ENCODE results near the gene LRIT2.
A peak's percentile ranks its signal among the peaks of the same experiment; 100 is the strongest.

LRIT2 gene, protein sequence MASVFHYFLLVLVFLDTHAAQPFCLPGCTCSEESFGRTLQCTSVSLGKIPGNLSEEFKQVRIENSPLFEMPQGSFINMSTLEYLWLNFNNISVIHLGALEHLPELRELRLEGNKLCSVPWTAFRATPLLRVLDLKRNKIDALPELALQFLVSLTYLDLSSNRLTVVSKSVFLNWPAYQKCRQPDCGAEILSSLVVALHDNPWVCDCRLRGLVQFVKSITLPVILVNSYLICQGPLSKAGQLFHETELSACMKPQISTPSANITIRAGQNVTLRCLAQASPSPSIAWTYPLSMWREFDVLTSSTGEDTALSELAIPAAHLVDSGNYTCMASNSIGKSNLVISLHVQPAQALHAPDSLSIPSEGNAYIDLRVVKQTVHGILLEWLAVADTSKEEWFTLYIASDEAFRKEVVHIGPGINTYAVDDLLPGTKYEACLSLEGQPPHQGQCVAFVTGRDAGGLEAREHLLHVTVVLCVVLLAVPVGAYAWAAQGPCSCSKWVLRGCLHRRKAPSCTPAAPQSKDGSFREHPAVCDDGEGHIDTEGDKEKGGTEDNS

DNA sequence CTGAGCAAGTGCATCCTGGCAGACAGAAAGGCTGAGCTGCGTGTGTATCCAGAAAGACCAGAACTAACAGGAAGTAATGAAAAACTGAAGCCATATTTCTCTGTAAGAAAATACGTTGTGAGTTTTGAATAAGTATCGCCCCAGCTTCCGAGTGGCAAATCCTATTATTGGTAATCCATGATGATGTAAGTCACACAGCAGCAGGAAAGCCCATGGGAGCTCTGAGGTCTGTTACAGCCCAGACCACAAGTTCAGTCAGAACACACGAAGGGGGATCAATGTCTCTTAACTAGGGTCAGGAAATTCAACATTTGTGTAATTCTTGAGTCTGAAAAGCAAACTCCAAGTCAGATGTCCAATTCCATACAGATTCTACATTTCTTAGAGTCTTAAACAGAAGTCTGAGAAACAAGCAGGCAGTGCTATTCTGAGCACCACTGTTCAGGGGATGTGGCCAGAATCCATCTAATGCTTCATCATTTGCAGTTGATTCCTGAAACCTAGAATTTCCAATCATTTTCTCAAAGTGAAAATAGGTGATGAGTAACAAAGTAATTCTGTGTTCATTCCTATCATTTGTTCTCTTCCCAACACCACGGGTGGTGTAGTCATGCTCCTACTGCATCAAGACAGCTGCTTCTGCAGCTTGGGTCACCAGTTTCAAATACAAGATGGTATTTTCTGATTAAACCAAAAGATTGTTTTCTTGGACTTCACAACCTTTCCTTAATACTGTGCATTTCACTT, at the start of gene LRIT2:
Gene LRIT2 (minus strand): TSS at position 118 of the 747 bp plus-strand sequence. CDS start 24 bp downstream, at position 94.
- no peak for DNase-seq (ENCODE audit: low spot score)

DNA sequence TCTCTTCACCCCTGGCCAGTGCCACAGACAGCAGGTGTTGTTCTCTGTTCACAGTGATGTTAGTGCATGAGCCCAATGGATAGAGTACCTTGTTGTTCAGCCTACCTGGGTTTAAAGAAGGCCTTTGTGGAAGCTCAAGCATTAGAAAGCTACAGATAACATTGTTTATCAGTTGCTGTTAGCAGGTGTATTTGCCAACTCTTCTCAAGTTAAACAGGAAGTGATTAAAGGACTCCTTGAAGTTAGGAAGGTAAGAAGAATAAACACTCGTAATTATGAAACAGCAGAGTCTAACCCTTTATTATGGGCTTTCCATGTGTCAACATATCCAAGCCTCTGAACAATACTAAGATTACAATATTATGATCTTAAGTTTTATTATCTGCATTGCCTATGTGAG, 45.4 kb upstream of the LRIT2 start:
- no peak for DNase-seq (ENCODE audit: low spot score)

DNA sequence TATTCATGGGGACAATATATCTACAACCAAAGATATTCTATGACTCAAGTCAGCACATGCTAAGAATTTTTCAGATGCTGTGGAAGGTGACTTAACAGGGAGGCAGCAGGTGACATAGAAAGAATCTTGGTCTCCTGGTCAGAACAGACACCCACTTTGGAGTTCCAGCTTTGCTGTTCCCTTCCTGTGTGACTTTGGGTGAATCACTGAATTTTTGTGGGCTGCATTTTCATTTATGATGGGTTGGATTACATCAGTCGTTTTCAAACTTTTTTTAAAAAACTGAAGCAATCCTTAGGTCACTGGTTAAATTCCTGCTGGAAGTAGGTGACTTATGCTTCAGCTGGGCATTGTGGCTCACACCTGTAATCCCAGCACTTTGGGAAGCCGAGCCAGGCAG, 44.4 kb upstream of the LRIT2 start:
- DNase-seq (ENCODE audit: low spot score), result no peak

DNA sequence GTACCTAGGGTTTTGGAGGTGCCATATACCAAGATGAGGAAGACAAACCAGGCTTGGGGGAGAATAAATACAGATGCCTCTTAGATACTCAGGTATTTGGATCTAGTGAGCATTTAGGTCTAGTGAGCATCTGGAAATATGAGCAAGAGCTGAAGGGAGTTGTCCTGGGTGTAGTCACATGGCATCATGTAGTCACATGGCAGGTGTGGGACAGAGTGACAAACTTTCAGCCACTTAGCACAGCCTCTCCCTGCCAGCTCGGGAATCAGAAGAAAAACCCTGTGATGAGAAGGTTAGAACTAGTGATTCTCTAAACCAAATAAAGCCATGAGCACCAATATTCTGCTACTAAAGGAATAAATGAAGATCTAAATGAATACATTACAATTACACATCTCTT, 43.8 kb upstream of the LRIT2 start:
- no peak for DNase-seq (ENCODE audit: low spot score)

DNA sequence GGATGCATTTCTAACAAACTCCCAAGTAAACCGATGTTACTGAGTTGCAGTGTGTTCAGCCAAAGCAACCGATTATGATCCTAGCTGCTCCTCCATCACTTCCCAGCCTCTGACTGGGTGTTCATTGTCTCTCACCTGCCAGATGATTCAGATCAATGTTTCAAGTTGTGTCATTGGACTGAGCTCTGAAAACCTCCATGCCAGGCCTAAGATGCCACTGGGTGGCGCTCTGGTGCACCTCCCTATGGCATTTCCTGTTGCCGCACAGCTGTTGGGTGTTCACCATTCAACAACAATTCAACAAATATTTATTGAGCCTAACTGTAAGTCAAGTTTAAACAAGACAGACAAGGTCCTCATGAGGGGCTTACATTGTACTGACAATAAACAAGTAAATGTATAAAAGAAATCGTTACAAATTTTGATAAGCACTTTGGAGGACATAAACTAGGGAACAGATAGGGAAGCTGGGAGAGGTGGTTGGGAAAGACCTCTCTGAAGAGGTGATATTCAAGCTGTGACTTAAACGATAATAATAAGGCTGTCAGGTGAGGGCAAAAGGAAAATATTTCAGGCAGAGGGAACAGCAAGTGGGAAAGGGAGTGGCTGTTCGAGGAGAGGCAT, 42.3 kb upstream of the LRIT2 start:
- DNase-seq (ENCODE audit: low spot score), result peak; percentile 21

DNA sequence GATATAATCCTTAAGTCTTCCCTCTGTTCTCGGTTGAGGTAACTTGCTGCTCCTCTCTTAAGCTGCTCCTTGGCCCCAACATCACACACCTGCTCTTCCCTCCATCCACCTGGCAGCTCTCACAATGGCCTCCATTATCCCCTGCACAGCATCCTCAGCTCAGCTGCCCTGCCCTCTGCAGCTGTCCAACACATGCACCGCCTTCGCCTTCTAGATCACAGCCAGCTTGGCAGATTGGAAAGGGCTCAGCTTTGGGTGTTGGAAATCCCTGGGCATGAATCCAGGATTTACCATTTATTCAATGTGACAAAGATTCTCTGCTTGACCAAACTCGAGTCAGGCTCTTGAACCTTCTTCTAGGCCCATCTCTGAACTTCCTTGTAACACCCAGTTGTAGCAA, 40.1 kb upstream of the LRIT2 start:
- DNase-seq (ENCODE audit: low spot score), result no peak

DNA sequence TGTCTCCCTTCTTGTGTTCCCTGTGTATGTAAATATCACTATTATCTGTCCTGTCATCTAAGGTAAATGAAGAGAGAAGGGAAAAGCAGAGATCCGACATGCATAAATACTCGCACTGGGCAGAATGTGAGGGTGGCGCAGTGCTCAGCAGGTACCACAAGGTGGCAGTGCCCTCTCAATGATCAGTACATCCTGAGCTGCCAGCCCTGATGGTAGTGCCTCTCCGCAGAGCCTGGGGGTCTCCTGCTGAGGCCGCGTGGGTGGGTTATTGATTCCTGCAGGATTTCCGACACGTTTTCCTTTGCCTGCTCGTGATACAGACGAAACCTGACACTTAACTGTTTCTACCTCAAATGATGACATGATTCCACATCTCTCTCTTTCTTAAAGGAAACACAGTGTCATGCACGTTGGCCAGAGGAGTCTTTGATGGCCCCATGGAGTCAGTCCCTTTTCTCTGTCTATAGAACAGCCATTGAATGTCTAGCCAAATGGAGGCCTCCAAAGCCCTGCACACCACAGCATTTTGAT, 39.3 kb upstream of the LRIT2 start:
- peak; percentile 78 for DNase-seq (ENCODE audit: low spot score)

DNA sequence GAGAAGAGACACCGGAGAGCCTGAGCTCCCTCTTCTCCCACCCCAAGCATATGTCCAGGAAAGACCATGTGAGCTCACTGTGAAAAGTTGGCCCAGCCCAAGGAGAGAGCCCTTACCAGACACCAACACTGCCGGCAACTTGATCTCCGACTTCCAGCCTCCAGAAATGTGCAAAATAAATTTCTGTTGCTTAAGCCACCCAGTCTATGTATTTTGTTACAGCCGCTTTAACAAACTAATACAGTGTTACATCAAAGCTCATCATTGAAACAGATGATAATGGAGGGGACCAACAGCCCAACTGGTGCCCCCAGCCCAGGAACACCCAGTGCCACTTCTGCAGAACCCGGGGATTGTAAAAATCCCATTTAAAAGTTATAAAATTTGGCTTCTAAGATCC, 38.4 kb upstream of the LRIT2 start:
- no peak for DNase-seq (ENCODE audit: low spot score)

DNA sequence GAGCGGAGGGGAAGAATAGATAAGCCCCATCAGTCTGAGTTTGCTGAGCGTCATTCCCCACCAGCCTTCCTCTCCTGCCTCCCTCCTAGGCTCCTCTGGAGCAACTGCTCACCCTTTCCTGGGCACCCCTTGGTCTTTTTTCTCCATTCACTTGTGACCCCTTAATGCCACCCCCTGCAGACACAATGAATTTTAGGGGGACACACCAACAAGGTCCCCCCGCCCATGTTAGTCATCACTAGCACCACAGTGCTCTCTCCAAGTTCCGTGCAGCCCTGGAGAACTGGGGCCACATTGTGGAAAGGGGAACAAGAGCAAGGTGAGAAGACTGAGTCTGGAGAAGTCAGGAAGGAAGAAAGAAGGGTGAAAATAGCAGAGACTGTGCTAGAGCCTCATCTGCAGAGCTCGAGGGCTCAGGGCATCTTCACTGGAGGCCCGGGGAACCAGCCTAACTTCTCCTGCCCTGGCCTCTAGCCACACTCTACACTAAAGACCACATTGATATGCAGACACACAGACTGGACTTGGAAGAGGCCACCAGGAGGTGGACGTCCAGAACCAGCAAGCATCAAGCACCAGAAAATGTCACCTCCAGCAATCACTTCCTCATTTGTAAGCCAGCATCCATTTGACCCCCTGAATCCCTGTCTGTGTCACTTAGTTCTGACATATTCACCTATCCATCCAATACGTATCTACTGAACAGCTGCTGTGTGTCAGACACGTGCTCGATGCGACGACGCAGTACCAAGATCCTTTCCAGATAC, 37.0 kb upstream of the LRIT2 start:
- DNase-seq (ENCODE audit: low spot score), result no peak

DNA sequence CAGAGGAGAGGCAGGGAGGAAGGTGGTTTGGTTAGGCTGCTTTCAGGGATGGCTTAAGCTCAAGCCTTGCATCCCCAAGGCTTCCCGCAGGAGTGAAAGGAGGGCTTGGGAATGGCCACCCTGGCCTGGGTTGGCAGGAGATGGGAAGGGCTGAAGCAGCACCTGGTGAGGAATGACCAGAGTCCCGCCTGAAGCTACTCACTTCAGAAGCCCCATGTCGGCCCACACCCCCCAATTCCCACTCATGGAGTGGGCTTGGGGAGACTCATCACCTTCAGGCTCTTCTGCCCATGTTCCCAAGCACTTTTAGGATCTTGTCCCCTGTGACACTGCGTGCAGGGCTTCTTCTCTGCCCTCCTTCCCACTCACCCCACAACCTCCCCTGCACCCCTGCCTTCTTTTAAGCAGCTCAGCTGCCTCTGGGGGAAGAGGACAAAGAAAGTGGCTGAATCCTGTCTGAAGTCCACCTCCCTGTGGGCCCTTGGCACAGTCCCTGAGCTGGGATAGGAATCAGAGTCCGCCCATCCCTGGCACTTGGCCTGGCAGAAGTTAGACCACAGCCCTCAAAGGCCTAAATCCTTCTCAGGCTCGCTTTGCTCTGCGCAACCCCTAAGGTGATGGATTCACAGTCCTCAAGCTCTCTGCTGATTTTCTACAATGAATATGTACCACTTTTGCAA, 36.0 kb upstream of the LRIT2 start:
- DNase-seq (ENCODE audit: low spot score), result no peak

DNA sequence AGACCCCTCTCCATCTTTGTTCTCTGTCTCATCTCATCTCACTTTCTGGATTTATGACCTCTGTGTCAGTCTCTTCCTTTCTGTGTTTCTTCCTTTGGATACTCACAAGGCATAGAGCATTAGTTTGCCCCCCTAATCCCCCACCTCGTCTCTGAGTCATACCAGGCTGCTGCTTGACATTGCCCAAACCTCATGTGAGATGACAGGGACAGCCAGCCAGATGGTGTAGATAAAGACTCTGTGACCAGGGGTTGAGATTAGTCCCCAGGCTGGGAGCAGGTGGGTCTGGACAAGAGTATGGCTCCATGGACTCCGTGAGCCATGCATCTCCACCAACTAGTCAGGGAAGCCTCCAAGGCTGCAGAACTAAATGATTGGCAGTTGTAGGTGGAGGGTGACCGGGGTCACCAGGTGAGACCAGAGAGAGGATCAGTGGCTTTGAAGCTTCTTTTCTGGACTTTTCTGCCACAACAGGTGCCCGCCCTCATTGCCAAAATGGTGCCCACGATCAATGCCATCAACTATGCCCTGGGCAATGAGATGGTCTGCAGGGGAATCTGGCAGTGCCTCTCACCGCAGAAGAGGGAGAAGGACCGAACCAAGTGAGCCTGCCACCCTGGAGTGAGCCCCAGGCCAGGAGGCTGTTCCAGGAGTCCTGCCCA, 32.8 kb upstream of the LRIT2 start:
- DNase-seq (ENCODE audit: low spot score), result no peak

DNA sequence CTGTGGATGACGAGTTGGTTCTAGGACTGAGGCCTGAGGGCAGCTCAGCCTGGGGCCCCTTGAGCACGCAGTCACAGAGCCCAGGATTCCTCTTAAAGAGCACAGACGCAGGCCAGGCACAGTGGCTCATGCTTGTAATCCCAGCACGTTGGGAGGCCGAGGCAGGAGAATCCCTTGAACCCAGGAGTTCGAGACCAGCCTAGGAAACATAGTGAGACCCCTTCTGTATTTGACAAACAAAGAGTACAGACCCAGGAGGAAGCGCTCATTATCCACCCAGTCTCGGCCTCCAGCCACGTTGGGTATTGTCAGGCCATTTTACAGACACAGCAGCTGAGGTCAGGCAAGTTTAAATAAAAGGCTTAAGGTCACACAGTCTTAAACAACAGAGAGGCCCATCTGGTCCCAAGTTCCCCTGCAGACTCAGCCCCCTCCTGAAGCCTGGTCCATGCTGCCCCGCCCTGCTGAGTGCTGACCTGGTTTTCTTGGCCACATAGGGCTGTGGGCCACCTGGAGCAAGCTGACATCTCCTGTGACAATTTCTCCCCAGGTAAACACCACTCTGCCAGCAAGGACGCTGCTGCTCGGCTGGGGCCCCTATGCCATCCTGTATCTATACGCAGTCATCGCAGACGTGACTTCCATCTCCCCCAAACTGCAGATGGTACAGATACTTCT, 32.1 kb upstream of the LRIT2 start:
- DNase-seq (ENCODE audit: low spot score), result peak; percentile 65

DNA sequence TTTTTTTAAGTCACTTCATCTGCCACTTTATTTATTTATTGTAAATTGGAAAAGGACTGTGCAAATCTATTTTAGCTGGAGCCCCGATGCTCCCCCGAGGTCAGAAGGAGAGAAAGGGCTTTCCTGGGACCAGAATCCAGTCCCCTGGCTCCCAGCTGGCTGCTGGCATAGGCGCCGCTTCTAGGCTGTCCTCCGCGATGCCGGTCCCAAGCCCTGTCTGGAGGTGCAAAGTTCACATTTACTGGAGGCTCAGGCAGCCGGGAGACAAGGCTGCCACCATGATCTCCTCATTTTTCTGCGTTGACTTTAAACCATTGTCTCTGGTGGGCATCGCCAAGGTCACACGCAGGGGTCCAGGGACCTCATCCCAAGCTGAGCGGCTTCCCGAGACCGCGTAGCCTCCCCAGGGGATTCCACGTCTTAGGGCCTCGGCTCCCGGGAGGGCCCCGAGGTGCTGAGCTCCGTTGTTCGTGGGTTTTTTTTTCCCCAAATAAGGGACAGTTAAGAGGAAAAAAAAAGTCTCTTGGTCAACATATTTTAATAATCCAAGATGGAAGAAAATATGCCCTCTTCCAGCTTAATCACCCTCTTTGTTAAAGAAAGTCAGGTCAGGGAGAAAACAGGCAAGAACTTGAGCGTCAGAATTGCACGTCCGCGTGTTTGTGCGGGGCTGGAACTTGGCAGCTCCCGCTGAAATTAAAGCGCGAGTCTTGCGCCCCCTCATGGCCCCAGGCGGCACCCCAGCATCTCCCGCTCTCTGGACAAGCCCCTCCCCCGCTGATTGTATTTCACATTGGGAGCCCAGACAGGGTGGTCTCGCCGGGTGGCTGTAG, 31.4 kb upstream of the LRIT2 start:
- peak; percentile 21 for DNase-seq (ENCODE audit: low spot score)

DNA sequence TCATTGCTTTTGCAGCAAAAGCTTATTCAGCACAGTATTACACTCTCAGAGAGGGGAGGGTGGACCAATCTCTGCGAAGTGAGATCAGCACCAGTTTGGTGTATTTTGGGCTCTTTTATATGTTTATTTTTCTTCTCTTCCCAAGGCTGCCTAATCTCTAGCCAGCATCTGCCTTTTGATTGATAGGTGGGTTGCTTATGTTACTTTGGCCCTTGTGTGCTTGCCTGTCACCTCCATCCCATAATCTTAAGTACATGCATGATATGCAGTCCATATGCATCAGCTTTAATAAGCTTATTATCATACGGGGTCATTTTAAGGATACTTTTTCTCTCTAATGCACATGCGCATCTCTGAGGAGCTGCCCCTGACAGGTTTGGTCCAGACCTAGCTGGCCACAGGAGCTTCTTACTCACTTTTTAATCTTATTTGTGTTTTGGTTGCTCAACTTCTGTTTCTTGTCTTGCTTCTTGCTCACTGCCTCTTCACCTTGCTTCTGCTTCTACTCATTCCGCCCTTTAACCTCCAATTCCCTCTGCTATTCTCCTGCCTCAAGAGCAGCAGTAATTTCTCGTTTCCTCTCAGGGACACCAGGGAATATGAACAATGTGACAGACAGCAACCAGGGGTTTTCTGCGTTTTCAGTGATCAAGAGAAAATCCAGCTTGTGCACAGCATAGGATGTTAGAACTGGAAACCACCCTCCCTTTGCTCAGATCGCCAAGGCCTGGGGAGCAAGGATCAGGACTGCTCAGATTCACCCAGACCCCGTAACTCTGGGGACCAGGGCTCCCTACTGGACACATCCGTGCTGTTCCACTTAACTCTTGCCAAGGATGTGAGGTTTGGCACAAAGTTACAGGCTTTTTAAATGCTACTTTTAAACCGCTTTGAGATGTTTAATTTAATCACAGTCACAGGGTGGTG, 29.5 kb upstream of the LRIT2 start:
- no peak for DNase-seq (ENCODE audit: low spot score)

DNA sequence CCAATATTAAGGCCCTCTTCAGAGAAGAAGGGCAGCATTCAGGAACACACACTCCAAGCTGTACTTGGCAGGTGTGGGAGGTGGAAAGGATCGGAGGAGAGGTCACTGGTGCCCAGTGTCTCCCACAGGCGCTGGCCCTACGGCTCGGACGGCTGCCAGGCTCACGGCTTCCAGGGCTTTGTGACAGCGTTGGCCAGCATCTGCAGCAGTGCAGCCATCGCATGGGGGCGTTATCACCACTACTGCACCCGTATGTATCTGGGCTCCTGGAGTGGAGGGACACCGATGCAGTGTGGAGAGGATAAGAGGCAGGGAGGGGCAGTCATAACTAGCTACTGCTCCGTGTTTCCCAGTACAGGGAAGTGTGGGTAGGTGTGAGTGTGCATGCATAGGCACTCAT, 23.4 kb upstream of the LRIT2 start:
- no peak for DNase-seq (ENCODE audit: low spot score)

DNA sequence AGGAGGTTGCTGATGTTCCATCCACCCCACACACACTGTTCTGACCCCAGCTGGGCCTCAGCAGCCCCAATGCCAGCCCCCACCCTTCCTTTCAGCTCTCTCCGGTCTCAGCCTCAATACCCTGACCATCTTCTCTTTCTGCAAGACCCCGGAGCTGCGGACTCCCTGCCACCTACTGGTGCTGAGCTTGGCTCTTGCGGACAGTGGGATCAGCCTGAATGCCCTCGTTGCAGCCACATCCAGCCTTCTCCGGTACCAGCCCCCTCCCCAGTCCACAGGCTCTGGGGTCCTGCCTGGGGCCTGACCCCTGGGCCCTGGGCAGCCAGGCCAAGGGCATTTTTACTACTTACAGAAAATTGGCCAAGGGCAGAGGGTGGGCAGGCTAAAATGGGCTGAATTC, 22.2 kb upstream of the LRIT2 start:
- DNase-seq (ENCODE audit: low spot score), result no peak

DNA sequence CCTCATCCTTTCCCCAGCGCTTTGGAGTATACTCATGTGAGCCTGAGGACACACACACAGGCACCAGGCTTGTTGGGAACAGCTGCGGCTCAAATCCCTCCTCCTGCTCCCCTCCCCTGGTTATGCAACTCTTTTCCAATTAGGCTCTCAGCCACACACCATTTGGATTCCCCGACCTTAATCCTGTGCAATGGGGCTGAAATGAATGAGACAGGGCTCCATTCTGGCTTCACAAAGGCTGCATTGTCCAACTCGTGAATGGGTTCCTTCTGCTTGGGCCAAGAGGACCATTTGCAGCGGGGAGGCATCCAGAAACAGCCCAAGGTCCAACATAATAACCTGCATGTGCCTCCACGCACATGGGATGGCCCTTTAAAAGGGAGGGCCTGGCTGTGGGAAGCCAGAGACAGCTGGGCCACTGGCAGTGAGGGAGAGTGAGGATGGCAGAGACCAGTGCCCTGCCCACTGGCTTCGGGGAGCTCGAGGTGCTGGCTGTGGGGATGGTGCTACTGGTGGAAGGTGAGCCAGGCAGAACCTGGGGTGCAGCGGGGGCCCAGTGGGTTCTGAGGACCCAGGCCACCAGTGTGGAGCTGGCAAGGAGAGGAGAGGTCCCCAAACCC, 19.4 kb upstream of the LRIT2 start, which contains the start of gene RGR:
Gene RGR (plus strand): TSS at position 403 of the 620 bp plus-strand sequence. CDS start 38 bp downstream, at position 441.
- peak; percentile 96 for DNase-seq (ENCODE audit: low spot score)
